SU-DHL-6 (cell line): Measurements from ENCODE around the gene OR5K4.

Source experiments
- H2AFZ ChIP-seq: fragments of 200-600 bp; sonication (generic); 2 replicates; pipeline ENCODE4 v1.6.1; 2014; ENCODE audit warnings: low read depth, mild to moderate bottlenecking, moderate library complexity, mixed read lengths, antibody characterized with exemption, low read length; ENCODE audit not compliant: severe bottlenecking
- H3F3A ChIP-seq: fragments of 200-600 bp; shearing (Covaris generic); 2 replicates; pipeline ENCODE4 v1.6.0; 2016; ENCODE audit warnings: antibody characterized with exemption, mild to moderate bottlenecking; ENCODE audit not compliant: insufficient read depth
- H3K27ac ChIP-seq: fragments of 200-600 bp; sonication (generic); 2 replicates; pipeline ENCODE4 v1.5.1; 2016; ENCODE audit warnings: low read depth, mild to moderate bottlenecking, low read length, moderate library complexity, mixed read lengths
- H3K27me3 ChIP-seq: fragments of 200-600 bp; sonication (generic), shearing (Covaris generic); 2 replicates; pipeline ENCODE4 v1.6.0; 2014; ENCODE audit warnings: mild to moderate bottlenecking, low read length
- H3K36me3 ChIP-seq: fragments of 200-600 bp; sonication (generic); 2 replicates; pipeline ENCODE4 v1.6.1; 2014; ENCODE audit warnings: mild to moderate bottlenecking, low read length, mixed read lengths
- H3K4me2 ChIP-seq: fragments of 300-600, 200-600 bp; shearing (Covaris generic), sonication (generic); 2 replicates; pipeline ENCODE4 v1.6.0; 2014; ENCODE audit warnings: low read length, low read depth, mild to moderate bottlenecking; ENCODE audit not compliant: poor library complexity, severe bottlenecking
- H3K4me3 ChIP-seq: fragments of 200-600 bp; sonication (generic); 2 replicates; pipeline ENCODE4 v1.5.1; 2014; ENCODE audit warnings: antibody characterized with exemption, low read length, mild to moderate bottlenecking, mixed read lengths; ENCODE audit not compliant: insufficient read depth, poor library complexity, severe bottlenecking
- H3K79me2 ChIP-seq: fragments of 200-600 bp; sonication (generic); 2 replicates; pipeline ENCODE4 v1.6.1; 2014; ENCODE audit warnings: mild to moderate bottlenecking, low read length, moderate library complexity; ENCODE audit not compliant: insufficient read depth
- H3K9ac ChIP-seq: fragments of 200-600 bp; sonication (generic); 2 replicates; pipeline ENCODE4 v1.7.0; 2014; ENCODE audit warnings: mild to moderate bottlenecking, low read length
- H3K9me2 ChIP-seq: fragments of 200-600 bp; sonication (generic); replicated peaks from 2 replicates; pipeline ENCODE4 v1.6.1; 2014; ENCODE audit warnings: low read length; ENCODE audit not compliant: insufficient read depth
- H3K9me3 ChIP-seq: fragments of 200-600 bp; sonication (generic); 2 replicates; pipeline ENCODE4 v1.6.1; 2014; ENCODE audit warnings: low read length, mixed read lengths; ENCODE audit not compliant: insufficient read depth
- H4K20me1 ChIP-seq: fragments of 200-600 bp; sonication (generic); 2 replicates; pipeline ENCODE4 v1.6.1; 2014; ENCODE audit warnings: low read depth, mild to moderate bottlenecking, antibody characterized with exemption, low read length, moderate library complexity, mixed read lengths
- EZH2phosphoT487 ChIP-seq: fragments of 200-600 bp; sonication (generic), shearing (Covaris generic); conservative IDR thresholded peaks from 2 replicates; pipeline ENCODE4 v1.6.1; 2018; ENCODE audit warnings: mild to moderate bottlenecking, antibody characterized with exemption, low read length, moderate library complexity, mixed read lengths
- TF ChIP-seq, protein P1 (sequence below): fragments of 200-600 bp; sonication (generic); IDR thresholded peaks from one replicate; pipeline ENCODE4 v1.5.1; 2017; ENCODE audit warnings: antibody characterized with exemption, mild to moderate bottlenecking, low read length, moderate library complexity; ENCODE audit not compliant: insufficient read depth, poor library complexity, severe bottlenecking

The OR5K4 gene

DNA sequence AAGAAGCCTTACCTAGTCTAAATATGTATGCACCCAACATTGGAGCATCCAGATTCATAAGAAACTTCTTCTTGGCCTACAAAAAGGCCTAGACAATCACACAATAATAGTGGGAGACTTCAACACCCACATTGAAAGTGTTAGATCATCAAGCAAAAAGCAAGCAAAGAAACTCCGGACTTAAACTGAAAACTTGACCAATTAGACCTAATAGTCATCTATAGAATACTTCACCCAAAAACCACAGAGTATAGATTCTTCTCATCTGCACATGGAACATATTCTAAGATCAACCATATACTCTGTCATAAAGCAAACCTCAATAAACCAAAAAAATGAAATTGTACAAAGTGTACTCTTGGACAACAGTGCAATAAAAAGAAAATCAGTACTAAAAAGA lies 22.3 kb upstream of the OR5K4 start:
- no peak for TF ChIP-seq EZH2phosphoT487
- TF ChIP-seq, protein P1, sequence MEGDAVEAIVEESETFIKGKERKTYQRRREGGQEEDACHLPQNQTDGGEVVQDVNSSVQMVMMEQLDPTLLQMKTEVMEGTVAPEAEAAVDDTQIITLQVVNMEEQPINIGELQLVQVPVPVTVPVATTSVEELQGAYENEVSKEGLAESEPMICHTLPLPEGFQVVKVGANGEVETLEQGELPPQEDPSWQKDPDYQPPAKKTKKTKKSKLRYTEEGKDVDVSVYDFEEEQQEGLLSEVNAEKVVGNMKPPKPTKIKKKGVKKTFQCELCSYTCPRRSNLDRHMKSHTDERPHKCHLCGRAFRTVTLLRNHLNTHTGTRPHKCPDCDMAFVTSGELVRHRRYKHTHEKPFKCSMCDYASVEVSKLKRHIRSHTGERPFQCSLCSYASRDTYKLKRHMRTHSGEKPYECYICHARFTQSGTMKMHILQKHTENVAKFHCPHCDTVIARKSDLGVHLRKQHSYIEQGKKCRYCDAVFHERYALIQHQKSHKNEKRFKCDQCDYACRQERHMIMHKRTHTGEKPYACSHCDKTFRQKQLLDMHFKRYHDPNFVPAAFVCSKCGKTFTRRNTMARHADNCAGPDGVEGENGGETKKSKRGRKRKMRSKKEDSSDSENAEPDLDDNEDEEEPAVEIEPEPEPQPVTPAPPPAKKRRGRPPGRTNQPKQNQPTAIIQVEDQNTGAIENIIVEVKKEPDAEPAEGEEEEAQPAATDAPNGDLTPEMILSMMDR: no peak
- no peaks in the 10 kb centered on the region for H3K79me2 ChIP-seq
- H4K20me1 ChIP-seq: no peaks in the 10 kb centered on the region
- no peak overlapping the region for H2AFZ ChIP-seq
- H3K27ac ChIP-seq: no peak overlapping the region
- H3K27me3 ChIP-seq: no peaks in the 10 kb centered on the region
- H3K4me2 ChIP-seq: no peak overlapping the region
- no peak overlapping the region for H3K9ac ChIP-seq
- no peaks in the 10 kb centered on the region for H3K36me3 ChIP-seq
- no peak overlapping the region for H3K4me3 ChIP-seq
- no peaks in the 10 kb centered on the region for H3K9me2 ChIP-seq
- H3F3A ChIP-seq: no peaks in the 10 kb centered on the region
- no peaks in the 10 kb centered on the region for H3K9me3 ChIP-seq

DNA sequence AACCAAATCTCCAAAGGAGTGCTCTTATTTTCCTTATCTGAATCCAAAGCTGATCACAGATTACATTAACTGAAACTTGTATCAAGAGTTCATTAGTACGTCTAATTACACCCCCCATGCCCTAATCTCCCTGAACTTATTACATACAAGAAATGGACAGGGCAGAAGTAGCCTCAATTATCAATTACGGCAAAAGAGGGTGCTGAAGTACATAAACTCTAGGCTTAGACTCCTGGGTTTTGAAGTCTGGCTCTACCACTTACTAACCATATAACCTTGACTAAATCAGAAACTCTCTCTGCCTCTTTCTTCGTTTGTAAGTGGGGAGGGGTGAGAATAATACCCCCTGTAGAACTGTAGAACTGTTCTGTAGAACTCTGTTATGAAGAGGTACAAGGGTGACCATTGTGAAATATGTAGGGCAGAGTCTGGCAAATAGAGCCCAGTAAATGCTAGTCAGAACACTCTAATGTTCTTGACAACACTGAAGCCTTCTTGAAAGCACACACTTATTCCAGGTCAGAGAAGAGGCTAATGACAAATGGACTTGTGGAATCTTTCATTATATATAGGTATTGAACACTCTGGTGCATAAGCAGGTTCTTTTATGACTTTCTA lies 19.6 kb upstream of the OR5K4 start:
- H3K79me2 ChIP-seq: no peaks in the 10 kb centered on the region
- no peak overlapping the region for H3K27ac ChIP-seq
- no peaks in the 10 kb centered on the region for H3K9me2 ChIP-seq
- no peaks in the 10 kb centered on the region for H4K20me1 ChIP-seq
- H3K36me3 ChIP-seq: no peaks in the 10 kb centered on the region
- H2AFZ ChIP-seq: no peak overlapping the region
- no peaks in the 10 kb centered on the region for H3F3A ChIP-seq
- no peak overlapping the region for H3K4me3 ChIP-seq
- H3K27me3 ChIP-seq: no peaks in the 10 kb centered on the region
- TF ChIP-seq, protein P1: no peak
- TF ChIP-seq EZH2phosphoT487: no peak
- no peak overlapping the region for H3K9ac ChIP-seq
- no peak overlapping the region for H3K4me2 ChIP-seq
- no peaks in the 10 kb centered on the region for H3K9me3 ChIP-seq

DNA sequence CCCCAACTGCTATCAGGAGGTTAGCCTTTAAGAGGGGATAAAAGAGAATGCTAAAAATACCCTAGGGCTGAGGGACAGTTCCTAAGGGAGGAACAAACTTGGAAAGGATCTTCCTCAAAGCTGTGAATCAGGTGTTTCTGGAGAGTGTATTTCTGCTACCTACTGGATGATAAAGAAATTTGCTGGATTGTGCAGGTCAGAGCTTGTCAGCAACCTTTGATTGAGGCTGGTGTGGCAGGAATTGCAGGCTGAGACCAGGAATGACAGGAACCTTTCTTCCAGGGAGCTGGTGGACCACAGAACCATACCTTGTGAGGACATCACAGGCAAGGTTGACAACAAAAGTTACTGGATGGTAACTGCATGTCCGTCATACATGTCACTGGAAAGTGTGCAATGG lies 14.6 kb upstream of the OR5K4 start:
- no peaks in the 10 kb centered on the region for H4K20me1 ChIP-seq
- no peak overlapping the region for H3K9ac ChIP-seq
- H3K27ac ChIP-seq: no peak overlapping the region
- no peaks in the 10 kb centered on the region for H3K9me3 ChIP-seq
- no peaks in the 10 kb centered on the region for H3K9me2 ChIP-seq
- H3K4me3 ChIP-seq: no peak overlapping the region
- no peak overlapping the region for H3K4me2 ChIP-seq
- H3F3A ChIP-seq: no peaks in the 10 kb centered on the region
- H3K79me2 ChIP-seq: no peaks in the 10 kb centered on the region
- no peak for TF ChIP-seq EZH2phosphoT487
- TF ChIP-seq, protein P1: no peak
- H3K36me3 ChIP-seq: no peaks in the 10 kb centered on the region
- H3K27me3 ChIP-seq: no peaks in the 10 kb centered on the region
- H2AFZ ChIP-seq: no peak overlapping the region
